Activated CD8-positive, alpha-beta memory T cell treated with anti-CD3 and anti-CD28 coated beads, Interleukin-2, amount 50 U/mL, for 48 hours (primary cell): ENCODE results near the gene SERINC1.
"Not testable (repeated sequence)": the region's sequence is repeated elsewhere in the genome, so short reads cannot be mapped to it uniquely, and the experiment has no call there.

Experiments
- DNase-seq: peaks from one replicate; pipeline ENCODE4 v3.0.0-alpha.2; 2020

The SERINC1 gene

GRCh38 chr6:122471107-122472021, at the start of gene SERINC1:
SERINC1 (minus strand) TSS chr6:122471807; CDS start chr6:122471737, 70 bp downstream.
- DNase-seq, result peak; percentile 92

- no peak for DNase-seq
Observed at GRCh38 chr6:122511193-122511924, 39.8 kb upstream of the SERINC1 start.

- not testable (repeated sequence) for DNase-seq
Observed at GRCh38 chr6:122505170-122505569, 33.6 kb upstream of the SERINC1 start.

GRCh38 chr6:122501475-122501874, 29.9 kb upstream of the SERINC1 start:
- DNase-seq, result no peak

- DNase-seq, result no peak
Observed at GRCh38 chr6:122495612-122496011, 24.0 kb upstream of the SERINC1 start.

GRCh38 chr6:122494665-122495272, 23.2 kb upstream of the SERINC1 start:
- no peak for DNase-seq

- DNase-seq, result peak; percentile 71
Observed at GRCh38 chr6:122491919-122492555, 20.4 kb upstream of the SERINC1 start.

- no peak for DNase-seq
Observed at GRCh38 chr6:122490607-122491006, 19.0 kb upstream of the SERINC1 start.

- no peak for DNase-seq
Observed at GRCh38 chr6:122484760-122485159, 13.2 kb upstream of the SERINC1 start.

- no peak for DNase-seq
Observed at GRCh38 chr6:122482750-122483080, 11.1 kb upstream of the SERINC1 start.

- DNase-seq, result no peak
Observed at GRCh38 chr6:122476131-122476530, 4.5 kb upstream of the SERINC1 start.

GRCh38 chr6:122472022-122472340, 374 bp upstream of the SERINC1 start:
- no peak for DNase-seq

GRCh38 chr6:122461885-122462284, 9.7 kb downstream of the SERINC1 start:
- no peak for DNase-seq

GRCh38 chr6:122459865-122460416, 11.7 kb downstream of the SERINC1 start:
- DNase-seq, result not testable (repeated sequence)

GRCh38 chr6:122459240-122459639, 12.4 kb downstream of the SERINC1 start:
- DNase-seq, result no peak

- DNase-seq, result no peak
Observed at GRCh38 chr6:122458087-122458486, 13.5 kb downstream of the SERINC1 start.

- DNase-seq, result not testable (repeated sequence)
Observed at GRCh38 chr6:122455116-122455515, 16.5 kb downstream of the SERINC1 start.

GRCh38 chr6:122454673-122455072, 16.9 kb downstream of the SERINC1 start:
- DNase-seq, result no peak

GRCh38 chr6:122452509-122452908, 19.1 kb downstream of the SERINC1 start:
- no peak for DNase-seq

- DNase-seq, result no peak
Observed at GRCh38 chr6:122449069-122449468, 22.5 kb downstream of the SERINC1 start.

GRCh38 chr6:122445274-122445673, 26.3 kb downstream of the SERINC1 start:
- DNase-seq, result no peak

- DNase-seq, result no peak
Observed at GRCh38 chr6:122438975-122439374, 32.6 kb downstream of the SERINC1 start.

- DNase-seq, result no peak
Observed at GRCh38 chr6:122432816-122433215, 38.8 kb downstream of the SERINC1 start.
